ENCODE data around the gene PDZD4. TPM values are rescaled to one million over a fixed set of nuclear protein-coding genes. Genes with fewer than 3 reads are reported as not detected.

PDZD4 gene
- total RNA-seq, 1 experiment from 2014 or later, result 0.26 TPM

GRCh38 chrX:153762626-153763173 lies 67.6 kb downstream of the PDZD4 start:
- ATAC-seq (no peak), DNase-seq (no peak)
- ChIA-PET CTCF (no interaction called here), POLR2A (ENCODE audit: unreplicated experiment) (no interaction called here)
- H3K9ac ChIP-seq (ENCODE audit: low read length), result no peak overlapping the region
- peaks cover 25% of the 10 kb centered on the region for H3K79me2 ChIP-seq (ENCODE audit: low read length)
- H3K9me2 ChIP-seq (replicated peaks; ENCODE audit: low read length), result no peaks in the 10 kb centered on the region
- TF ChIP-seq EZH2phosphoT487 (IDR thresholded peaks at IDR 0.05; ENCODE audit: borderline replicate concordance, low read length) (no peak), EZH2 (IDR thresholded peaks at IDR 0.05; ENCODE audit: low read length, unreplicated experiment) (no peak), CTCF (conservative IDR thresholded peaks at IDR 0.05; ENCODE audit: low read depth, low read length) (no peak)
- no peak overlapping the region for H3K4me3 ChIP-seq (ENCODE audit: low read length)
- H3F3A ChIP-seq (ENCODE audit: low read length, unreplicated experiment), result no peaks in the 10 kb centered on the region
- H3K4me1 ChIP-seq (ENCODE audit: insufficient read depth, low read length), result peaks cover 28% of the 10 kb centered on the region
- H3K27ac ChIP-seq (ENCODE audit: low read length), result no peak overlapping the region
- intact Hi-C loops (cut with micrococcal nuclease), result loop anchor here (5.0 kb wide), 1 partner anchor 165 kb away; the partner anchor contains the start of gene ARHGAP4
- no peak overlapping the region for H2AFZ ChIP-seq (ENCODE audit: low read length)
- no TSS peak for BruUV-seq (replicated peaks)
- no peaks in the 10 kb centered on the region for H3K36me3 ChIP-seq (ENCODE audit: low read depth, low read length)
- no peaks in the 10 kb centered on the region for H3K9me3 ChIP-seq (ENCODE audit: low read length)
- H3K4me2 ChIP-seq (ENCODE audit: low read length), result no peak overlapping the region
- no peaks in the 10 kb centered on the region for H3K27me3 ChIP-seq (ENCODE audit: low read length)
- H4K20me1 ChIP-seq (ENCODE audit: low read length), result no peaks in the 10 kb centered on the region

GRCh38 chrX:153761863-153762262 lies 68.5 kb downstream of the PDZD4 start:
- BruUV-seq (replicated peaks), result no TSS peak
- Histone ChIP-seq H3K79me2 (ENCODE audit: low read length) (peaks cover 22% of the 10 kb centered on the region), H2AFZ (ENCODE audit: low read length) (no peak overlapping the region), H3K9ac (ENCODE audit: low read length) (no peak overlapping the region), H3K27ac (ENCODE audit: low read length) (no peak overlapping the region), H3K4me2 (ENCODE audit: low read length) (no peak overlapping the region), H3K36me3 (ENCODE audit: low read depth, low read length) (no peaks in the 10 kb centered on the region), H3K27me3 (ENCODE audit: low read length) (no peaks in the 10 kb centered on the region), H3K9me3 (ENCODE audit: low read length) (no peaks in the 10 kb centered on the region), H3K9me2 (replicated peaks; ENCODE audit: low read length) (no peaks in the 10 kb centered on the region), H4K20me1 (ENCODE audit: low read length) (no peaks in the 10 kb centered on the region), H3K4me3 (ENCODE audit: low read length) (no peak overlapping the region), H3F3A (ENCODE audit: low read length, unreplicated experiment) (no peaks in the 10 kb centered on the region), H3K4me1 (ENCODE audit: insufficient read depth, low read length) (peaks cover 26% of the 10 kb centered on the region)
- no peak for TF ChIP-seq EZH2 (IDR thresholded peaks at IDR 0.05; ENCODE audit: low read length, unreplicated experiment)
- TF ChIP-seq CTCF (conservative IDR thresholded peaks at IDR 0.05; ENCODE audit: low read depth, low read length), result no peak
- TF ChIP-seq EZH2phosphoT487 (IDR thresholded peaks at IDR 0.05; ENCODE audit: borderline replicate concordance, low read length), result no peak
- no peak for ATAC-seq
- DNase-seq, result no peak
- POLR2A ChIA-PET (ENCODE audit: unreplicated experiment), result no interaction called here
- intact Hi-C loops (cut with micrococcal nuclease), result loop anchor here (5.0 kb wide), 1 partner anchor 165 kb away; the partner anchor contains the start of gene ARHGAP4
- CTCF ChIA-PET, result no interaction called here

GRCh38 chrX:153755136-153755535 lies 75.2 kb downstream of the PDZD4 start:
- Histone ChIP-seq H3K4me1 (ENCODE audit: insufficient read depth, low read length) (no peaks in the 10 kb centered on the region), H3K27ac (ENCODE audit: low read length) (no peak overlapping the region), H2AFZ (ENCODE audit: low read length) (no peak overlapping the region), H3K79me2 (ENCODE audit: low read length) (no peaks in the 10 kb centered on the region), H3K36me3 (ENCODE audit: low read depth, low read length) (no peaks in the 10 kb centered on the region; the same call in 1 of the 2 replicates), H3F3A (ENCODE audit: low read length, unreplicated experiment) (no peaks in the 10 kb centered on the region), H4K20me1 (ENCODE audit: low read length) (no peaks in the 10 kb centered on the region), H3K4me2 (ENCODE audit: low read length) (no peak overlapping the region), H3K9me3 (ENCODE audit: low read length) (no peaks in the 10 kb centered on the region), H3K9ac (ENCODE audit: low read length) (no peak overlapping the region), H3K9me2 (replicated peaks; ENCODE audit: low read length) (no peaks in the 10 kb centered on the region), H3K4me3 (ENCODE audit: low read length) (no peak overlapping the region), H3K27me3 (ENCODE audit: low read length) (no peaks in the 10 kb centered on the region)
- ChIA-PET CTCF (interaction anchor here (0.7 to 1.0 kb wide), 2 partner anchors 11 to 173 kb away, joined by 4 to 7 read pairs; no protein-coding TSS in a partner anchor), POLR2A (ENCODE audit: unreplicated experiment) (no interaction called here)
- intact Hi-C loops (cut with micrococcal nuclease), result no loop called here
- BruUV-seq (replicated peaks), result no TSS peak
- no peak for TF ChIP-seq EZH2 (IDR thresholded peaks at IDR 0.05; ENCODE audit: low read length, unreplicated experiment)
- TF ChIP-seq EZH2phosphoT487 (IDR thresholded peaks at IDR 0.05; ENCODE audit: borderline replicate concordance, low read length), result no peak
- no peak; the same call in 1 of the 2 replicates for TF ChIP-seq CTCF (conservative IDR thresholded peaks at IDR 0.05; ENCODE audit: low read depth, low read length)
- ATAC-seq (peak; percentile 38; the same call in 1 of the 2 replicates), DNase-seq (no peak)
